DOHH2 (cell line): ENCODE results near the gene CELF1.

Source experiments
- H3F3A ChIP-seq: fragments of 200-600 bp; sonication (generic), shearing (Covaris generic); 2 replicates; pipeline ENCODE4 v1.6.0; 2016; ENCODE audit warnings: antibody characterized with exemption, mild to moderate bottlenecking; ENCODE audit not compliant: control insufficient read depth, insufficient read depth
- H3K27ac ChIP-seq: fragments of 200-600 bp; sonication (generic); 2 replicates; pipeline ENCODE4 v1.5.1; 2014; ENCODE audit warnings: low read depth, mild to moderate bottlenecking, low read length, moderate library complexity
- H3K27me3 ChIP-seq: fragments of 200-600 bp; sonication (generic); 2 replicates; pipeline ENCODE4 v1.6.1; 2014; ENCODE audit warnings: mild to moderate bottlenecking, low read length, mixed read lengths; ENCODE audit not compliant: control insufficient read depth
- H3K36me3 ChIP-seq: fragments of 200-600 bp; sonication (generic); 2 replicates; pipeline ENCODE4 v1.6.1; 2014; ENCODE audit warnings: mild to moderate bottlenecking, low read length, moderate library complexity, mixed read lengths; ENCODE audit not compliant: control insufficient read depth
- H3K4me1 ChIP-seq: fragments of 200-600 bp; sonication (generic); 2 replicates; pipeline ENCODE4 v1.6.1; 2014; ENCODE audit warnings: mild to moderate bottlenecking, low read length, mixed read lengths; ENCODE audit not compliant: control insufficient read depth
- H3K4me2 ChIP-seq: fragments of 200-600 bp; sonication (generic); 2 replicates; pipeline ENCODE4 v1.6.0; 2014; ENCODE audit warnings: mild to moderate bottlenecking, low read length, moderate library complexity
- H3K4me3 ChIP-seq: fragments of 200-600 bp; sonication (generic); 2 replicates; pipeline ENCODE4 v1.5.1; 2014; ENCODE audit warnings: mild to moderate bottlenecking, low read length, mixed read lengths
- H3K79me2 ChIP-seq: fragments of 200-600 bp; sonication (generic); 2 replicates; pipeline ENCODE4 v1.6.1; 2014; ENCODE audit warnings: mild to moderate bottlenecking, low read length, mixed read lengths; ENCODE audit not compliant: control insufficient read depth
- H3K9me2 ChIP-seq: fragments of 200-600 bp; sonication (generic); replicated peaks from 2 replicates; pipeline ENCODE4 v1.6.1; 2014; ENCODE audit warnings: mild to moderate bottlenecking, low read length, mixed read lengths; ENCODE audit not compliant: control insufficient read depth
- H3K9me3 ChIP-seq: fragments of 200-600 bp; sonication (generic); 2 replicates; pipeline ENCODE4 v1.6.1; 2014; ENCODE audit warnings: antibody characterized with exemption, low read length, mixed read lengths; ENCODE audit not compliant: control insufficient read depth, insufficient read depth
- H4K20me1 ChIP-seq: fragments of 200-600 bp; sonication (generic); 2 replicates; pipeline ENCODE4 v1.6.0; 2014; ENCODE audit warnings: low read depth, mild to moderate bottlenecking, antibody characterized with exemption, low read length, moderate library complexity; ENCODE audit not compliant: control insufficient read depth, insufficient read depth
- CTCF ChIP-seq: fragments of 200-600 bp; sonication (generic); IDR thresholded peaks from one replicate; pipeline ENCODE4 v1.5.1; 2014; ENCODE audit warnings: antibody characterized with exemption, mild to moderate bottlenecking, low read depth, low read length; ENCODE audit not compliant: poor library complexity, severe bottlenecking
- EZH2phosphoT487 ChIP-seq: fragments of 200-600 bp; sonication (generic); IDR thresholded peaks from 2 replicates; pipeline ENCODE4 v1.6.1; 2017; ENCODE audit warnings: borderline replicate concordance, mild to moderate bottlenecking, antibody characterized with exemption, low read length, moderate library complexity, mixed read lengths

CELF1 gene

GRCh38 chr11:47592970-47593369, 40.0 kb upstream of the CELF1 start:
- H3K79me2 ChIP-seq, result no peaks in the 10 kb centered on the region
- no peaks in the 10 kb centered on the region for H3K9me2 ChIP-seq
- H3K27me3 ChIP-seq, result peaks cover 25% of the 10 kb centered on the region
- H3K4me2 ChIP-seq, result no peak overlapping the region
- peaks cover 7% of the 10 kb centered on the region; the same call in 1 of the 2 replicates for H3K4me1 ChIP-seq
- no peak overlapping the region for H3K4me3 ChIP-seq
- no peaks in the 10 kb centered on the region for H3K9me3 ChIP-seq
- H4K20me1 ChIP-seq, result no peaks in the 10 kb centered on the region
- no peaks in the 10 kb centered on the region for H3K36me3 ChIP-seq
- H3F3A ChIP-seq, result no peaks in the 10 kb centered on the region
- TF ChIP-seq EZH2phosphoT487 (no peak), CTCF (no peak)
- no peak overlapping the region for H3K27ac ChIP-seq

- no peaks in the 10 kb centered on the region for H3K9me3 ChIP-seq
- H3K4me2 ChIP-seq, result no peak overlapping the region
- H3K79me2 ChIP-seq, result no peaks in the 10 kb centered on the region
- TF ChIP-seq EZH2phosphoT487 (no peak), CTCF (no peak)
- peaks cover 25% of the 10 kb centered on the region for H3K27me3 ChIP-seq
- no peaks in the 10 kb centered on the region for H3F3A ChIP-seq
- H3K36me3 ChIP-seq, result no peaks in the 10 kb centered on the region
- H4K20me1 ChIP-seq, result no peaks in the 10 kb centered on the region
- peaks cover 7% of the 10 kb centered on the region; the same call in 1 of the 2 replicates for H3K4me1 ChIP-seq
- no peak overlapping the region for H3K4me3 ChIP-seq
- no peak overlapping the region for H3K27ac ChIP-seq
- no peaks in the 10 kb centered on the region for H3K9me2 ChIP-seq
These were observed 39.3 kb upstream of the CELF1 start for GRCh38 chr11:47592251-47592650.

- Histone ChIP-seq H3K4me1 (peaks cover 7% of the 10 kb centered on the region; the same call in 1 of the 2 replicates), H3K9me3 (no peaks in the 10 kb centered on the region), H4K20me1 (no peaks in the 10 kb centered on the region), H3K79me2 (no peaks in the 10 kb centered on the region), H3K4me2 (no peak overlapping the region), H3K4me3 (no peak overlapping the region), H3K27ac (no peak overlapping the region), H3F3A (no peaks in the 10 kb centered on the region), H3K36me3 (no peaks in the 10 kb centered on the region; the same call in 1 of the 2 replicates), H3K9me2 (no peaks in the 10 kb centered on the region), H3K27me3 (peaks cover 25% of the 10 kb centered on the region)
- no peak for TF ChIP-seq CTCF
- TF ChIP-seq EZH2phosphoT487, result no peak
These were observed 38.8 kb upstream of the CELF1 start for GRCh38 chr11:47591764-47592163.
